Fibroblast of peridontal ligament (primary cell): ENCODE results near the gene TMEM150A.
"Not testable (repeated sequence)": the region's sequence is repeated elsewhere in the genome, so short reads cannot be mapped to it uniquely, and the experiment has no call there.

ENCODE experiments used
- DNase-seq: peaks from one replicate; pipeline ENCODE4 v3.0.0-alpha.2; 2010; ENCODE audit errors: extremely low read depth

Gene TMEM150A

GRCh38 chr2:85602476-85603234 lies at the start of gene TMEM150A:
Gene TMEM150A (minus strand): TSS chr2:85602698. CDS start chr2:85601948, 750 bp downstream.
- peak; percentile 82 for DNase-seq

- no peak for DNase-seq
Observed at GRCh38 chr2:85652056-85652455, 49.6 kb upstream of the TMEM150A start.

- DNase-seq, result no peak
Observed at GRCh38 chr2:85651097-85651496, 48.6 kb upstream of the TMEM150A start.

- no peak for DNase-seq
Observed at GRCh38 chr2:85650456-85650855, 48.0 kb upstream of the TMEM150A start.

- DNase-seq, result peak; percentile 84
Observed at GRCh38 chr2:85649201-85650190, 47.0 kb upstream of the TMEM150A start.

- DNase-seq, result peak; percentile 73
Observed at GRCh38 chr2:85648619-85649018, 46.1 kb upstream of the TMEM150A start.

GRCh38 chr2:85647823-85648526 lies 45.5 kb upstream of the TMEM150A start:
- DNase-seq, result no peak

- no peak for DNase-seq
Observed at GRCh38 chr2:85646166-85646565, 43.7 kb upstream of the TMEM150A start.

GRCh38 chr2:85644909-85645308 lies 42.4 kb upstream of the TMEM150A start:
- DNase-seq, result no peak

GRCh38 chr2:85642725-85643124 lies 40.2 kb upstream of the TMEM150A start:
- no peak for DNase-seq

- DNase-seq, result no peak
Observed at GRCh38 chr2:85635636-85636035, 33.1 kb upstream of the TMEM150A start.

GRCh38 chr2:85635011-85635410 lies 32.5 kb upstream of the TMEM150A start:
- DNase-seq, result no peak

- peak; percentile 59 for DNase-seq
Observed at GRCh38 chr2:85631316-85631715, 28.8 kb upstream of the TMEM150A start.

- no peak for DNase-seq
Observed at GRCh38 chr2:85628658-85629057, 26.2 kb upstream of the TMEM150A start.

GRCh38 chr2:85623991-85624390 lies 21.5 kb upstream of the TMEM150A start:
- no peak for DNase-seq

GRCh38 chr2:85621338-85621737 lies 18.8 kb upstream of the TMEM150A start:
- DNase-seq, result no peak

GRCh38 chr2:85619617-85620016 lies 17.1 kb upstream of the TMEM150A start:
- DNase-seq, result peak; percentile 35

GRCh38 chr2:85617723-85618122 lies 15.2 kb upstream of the TMEM150A start:
- not testable (repeated sequence) for DNase-seq

GRCh38 chr2:85615413-85615728 lies 12.9 kb upstream of the TMEM150A start:
- no peak for DNase-seq

GRCh38 chr2:85614757-85615156 lies 12.3 kb upstream of the TMEM150A start:
- DNase-seq, result not testable (repeated sequence)

GRCh38 chr2:85613717-85614515 lies 11.4 kb upstream of the TMEM150A start:
- DNase-seq, result no peak
